Measurements from ENCODE around the gene U2SURP. TPM values are rescaled to one million over a fixed set of nuclear protein-coding genes. Genes with fewer than 3 reads are reported as not detected.

U2SURP gene
- total RNA-seq, 3 donors from 2014 or later (not counting 1 experiment from before 2014, with no cell fraction given) = 165 to 179 (median 172) TPM

DNA sequence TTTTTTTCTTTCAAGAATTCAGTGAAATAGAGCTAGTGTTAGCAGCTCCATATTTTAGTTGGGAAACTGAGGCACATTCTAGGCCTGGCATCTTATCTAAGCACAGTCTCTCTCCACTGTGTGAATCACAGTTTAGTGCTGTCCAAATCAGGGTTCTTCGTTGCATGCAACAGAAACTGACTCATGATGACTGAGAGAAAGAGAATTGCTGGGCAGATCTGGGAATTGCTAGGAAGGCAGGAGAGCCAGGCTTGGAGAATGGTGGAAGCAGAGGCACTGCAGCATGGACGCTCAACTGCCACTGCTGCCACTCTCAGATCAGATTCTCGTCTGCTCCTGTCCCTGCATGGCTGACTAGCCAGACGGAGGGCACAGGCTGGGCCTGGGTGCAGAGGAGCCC lies 77.5 kb downstream of the U2SURP start:
- ATAC-seq (no peak), DNase-seq (no peak)
- Histone ChIP-seq H3K9me3 (ENCODE audit: control insufficient read depth, insufficient read depth, low read length) (no peaks in the 10 kb centered on the region), H3K4me3 (ENCODE audit: low read length) (no peak overlapping the region), H3K27ac (ENCODE audit: low read length) (no peak overlapping the region), H3K36me3 (ENCODE audit: control insufficient read depth, insufficient read depth, low read length) (no peaks in the 10 kb centered on the region), H3K27me3 (ENCODE audit: control insufficient read depth, insufficient read depth, low read length) (no peaks in the 10 kb centered on the region), H3K4me1 (ENCODE audit: control insufficient read depth, insufficient read depth, low read length) (peaks cover 7% of the 10 kb centered on the region)
- Mint-ChIP-seq H3K4me3 (no peak overlapping the region), H3K36me3 (no peaks in the 10 kb centered on the region), H3K27ac (no peak overlapping the region), H3K4me1 (no peaks in the 10 kb centered on the region), H3K27me3 (ENCODE audit: low read depth in 2 of 2) (no peaks in the 10 kb centered on the region), H3K9me3 (no peaks in the 10 kb centered on the region)
- WGBS (ENCODE audit: insufficient coverage) = 91% methylated on average over 4 of the region's 4 CpGs
- intact Hi-C loops (cut with micrococcal nuclease) = no loop called here
- no peak for TF ChIP-seq CTCF (IDR thresholded peaks at IDR 0.05)

GRCh38 chr3:143080196-143080595 lies 78.8 kb downstream of the U2SURP start:
- Histone ChIP-seq H3K27me3 (ENCODE audit: control insufficient read depth, insufficient read depth, low read length) (no peaks in the 10 kb centered on the region), H3K4me3 (ENCODE audit: low read length) (no peak overlapping the region), H3K27ac (ENCODE audit: low read length) (no peak overlapping the region), H3K4me1 (ENCODE audit: control insufficient read depth, insufficient read depth, low read length) (peaks cover 13% of the 10 kb centered on the region), H3K9me3 (ENCODE audit: control insufficient read depth, insufficient read depth, low read length) (no peaks in the 10 kb centered on the region), H3K36me3 (ENCODE audit: control insufficient read depth, insufficient read depth, low read length) (no peaks in the 10 kb centered on the region)
- no peak for ATAC-seq
- intact Hi-C loops (cut with micrococcal nuclease) = no loop called here
- no peak for DNase-seq
- Mint-ChIP-seq H3K4me3 (no peak overlapping the region), H3K9me3 (no peaks in the 10 kb centered on the region), H3K27ac (no peak overlapping the region), H3K27me3 (ENCODE audit: low read depth in 2 of 2) (no peaks in the 10 kb centered on the region), H3K36me3 (no peaks in the 10 kb centered on the region), H3K4me1 (peaks cover 0 to 8% of the 10 kb centered on the region in 2 donors)
- no peak for TF ChIP-seq CTCF (IDR thresholded peaks at IDR 0.05)
- WGBS (ENCODE audit: insufficient coverage) = 91% methylated on average over 5 of the region's 5 CpGs

- intact Hi-C loops (cut with micrococcal nuclease) = no loop called here
- no peaks in the 10 kb centered on the region for H3K36me3 Mint-ChIP-seq
- Histone ChIP-seq H3K27me3 (ENCODE audit: control insufficient read depth, insufficient read depth, low read length) (no peaks in the 10 kb centered on the region), H3K9me3 (ENCODE audit: control insufficient read depth, insufficient read depth, low read length) (no peaks in the 10 kb centered on the region), H3K36me3 (ENCODE audit: control insufficient read depth, insufficient read depth, low read length) (no peaks in the 10 kb centered on the region), H3K4me1 (ENCODE audit: control insufficient read depth, insufficient read depth, low read length) (peaks cover 15% of the 10 kb centered on the region), H3K4me3 (ENCODE audit: low read length) (no peak overlapping the region), H3K27ac (ENCODE audit: low read length) (no peak overlapping the region)
- 100% methylated on average over 1 of the region's 1 CpG for WGBS (ENCODE audit: insufficient coverage)
- H3K9me3 Mint-ChIP-seq = no peaks in the 10 kb centered on the region
- no peak overlapping the region for H3K27ac Mint-ChIP-seq
- peaks cover 0 to 8% of the 10 kb centered on the region in 2 donors for H3K4me1 Mint-ChIP-seq
- TF ChIP-seq CTCF (IDR thresholded peaks at IDR 0.05) = no peak
- DNase-seq (no peak), ATAC-seq (no peak)
- no peaks in the 10 kb centered on the region for H3K27me3 Mint-ChIP-seq (ENCODE audit: low read depth in 2 of 2)
- no peak overlapping the region for H3K4me3 Mint-ChIP-seq
These were observed 80.0 kb downstream of the U2SURP start for GRCh38 chr3:143081365-143081764.
